Activated CD4-positive, CD25-positive, alpha-beta regulatory T cell (primary cell): ENCODE measurements around the gene ZCRB1.
A peak's percentile ranks its signal among the peaks of the same experiment; 100 is the strongest.
"Not testable (repeated sequence)": the region's sequence is repeated elsewhere in the genome, so short reads cannot be mapped to it uniquely, and the experiment has no call there.

Experiments used
- DNase-seq, 4 experiments: peaks; one replicate each; lab custom pipeline; 2025; lab: John Stamatoyannopoulos, UW

Gene ZCRB1, protein sequence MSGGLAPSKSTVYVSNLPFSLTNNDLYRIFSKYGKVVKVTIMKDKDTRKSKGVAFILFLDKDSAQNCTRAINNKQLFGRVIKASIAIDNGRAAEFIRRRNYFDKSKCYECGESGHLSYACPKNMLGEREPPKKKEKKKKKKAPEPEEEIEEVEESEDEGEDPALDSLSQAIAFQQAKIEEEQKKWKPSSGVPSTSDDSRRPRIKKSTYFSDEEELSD

DNA sequence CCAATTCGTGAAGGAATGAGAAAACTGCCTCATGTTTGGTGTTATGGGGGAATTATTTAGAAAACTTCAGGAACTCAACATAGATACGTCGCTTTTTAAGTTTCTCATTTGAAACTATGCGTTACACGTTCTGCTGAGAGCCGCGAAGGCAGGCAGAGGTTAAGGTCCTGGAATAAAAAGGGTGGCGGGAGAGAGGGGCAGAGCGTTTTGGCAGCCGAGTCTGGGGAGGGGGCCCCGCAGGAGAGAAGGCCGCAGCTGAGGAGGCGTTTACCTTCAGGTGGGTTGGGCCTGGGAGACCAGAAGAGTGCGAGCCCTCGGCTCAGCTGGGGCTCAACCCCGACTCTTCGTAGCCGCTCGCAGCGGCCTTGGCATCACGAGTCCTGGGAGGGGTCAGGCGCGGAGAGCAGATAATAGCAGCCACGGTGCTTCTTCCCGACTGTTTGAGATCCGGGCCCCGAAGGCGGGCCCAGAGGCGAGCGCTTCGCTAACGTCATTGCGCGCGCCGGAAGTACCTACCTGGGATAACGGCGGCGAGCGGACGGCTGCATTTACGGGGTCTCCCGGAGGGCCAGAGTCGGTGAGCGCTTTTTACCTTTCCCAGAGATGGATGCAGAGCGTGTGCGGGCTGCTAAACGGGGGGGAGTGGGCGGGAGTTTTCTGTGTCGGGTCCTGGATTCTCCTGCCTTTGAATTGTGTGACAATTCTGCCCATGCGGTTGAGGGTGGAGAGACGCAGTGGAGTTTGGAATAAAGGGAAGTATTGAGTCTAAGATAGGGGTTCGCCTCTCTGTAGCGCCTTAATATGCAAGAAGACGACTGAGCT is at the start of gene ZCRB1, which contains the start of gene PPHLN1:
Gene ZCRB1 (minus strand): TSS at position 442 of the 822 bp plus-strand sequence. CDS start 1,992 bp downstream, outside the sequence.
Gene PPHLN1 (plus strand): TSS at position 515 of the 822 bp plus-strand sequence. CDS start 9,736 bp downstream, outside the sequence.
- peak; percentile 54 to 66 (median 61) for DNase-seq

DNA sequence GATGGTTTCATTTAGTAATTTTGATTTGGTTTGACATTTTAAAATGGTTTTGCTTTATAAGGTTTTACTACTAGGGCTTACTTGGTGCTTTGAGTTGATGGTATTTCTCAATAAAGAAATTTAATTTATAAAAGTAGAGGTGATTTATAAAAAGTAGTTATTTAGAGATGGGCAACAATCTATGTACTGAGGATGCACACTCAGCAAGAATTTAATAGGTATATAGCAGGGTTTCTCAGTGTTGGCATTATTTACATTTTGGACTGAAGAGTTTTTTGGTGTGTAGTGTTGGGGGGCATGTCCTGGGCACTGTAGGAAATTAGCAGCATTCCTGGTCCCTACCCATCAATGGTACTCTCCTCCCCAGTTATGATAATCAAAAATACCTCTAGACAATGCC is 47.8 kb upstream of the ZCRB1 start:
- DNase-seq = no peak

DNA sequence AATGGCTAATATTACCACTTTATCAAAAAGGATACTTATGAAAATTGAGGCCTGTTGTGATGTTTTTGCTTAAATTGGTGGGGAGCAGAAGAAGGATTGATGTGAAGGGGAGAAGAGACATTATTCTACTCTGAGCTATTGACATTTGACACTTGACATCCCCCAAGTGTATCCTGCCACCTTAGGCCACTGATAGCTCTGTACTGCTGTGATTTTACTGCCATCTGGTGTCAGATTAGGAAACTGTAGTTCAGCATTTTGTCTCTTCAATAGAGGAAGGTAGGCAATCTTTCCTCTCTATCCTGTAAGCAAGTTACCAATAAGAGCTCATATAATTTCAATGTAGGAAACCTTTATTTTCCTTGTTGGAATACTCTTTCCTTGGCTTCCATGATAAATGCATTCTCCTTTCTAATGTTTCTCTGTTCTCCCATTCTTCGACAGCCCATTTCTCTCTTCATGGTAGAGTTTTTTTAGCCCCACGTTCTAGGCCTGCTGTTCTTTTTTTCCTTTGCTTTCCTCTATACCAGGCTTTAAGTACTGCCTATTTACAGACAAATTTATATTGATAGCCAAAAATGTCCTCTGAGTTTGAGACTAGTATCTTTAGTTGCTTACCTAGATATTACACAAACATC is 46.4 kb upstream of the ZCRB1 start:
- no peak for DNase-seq

DNA sequence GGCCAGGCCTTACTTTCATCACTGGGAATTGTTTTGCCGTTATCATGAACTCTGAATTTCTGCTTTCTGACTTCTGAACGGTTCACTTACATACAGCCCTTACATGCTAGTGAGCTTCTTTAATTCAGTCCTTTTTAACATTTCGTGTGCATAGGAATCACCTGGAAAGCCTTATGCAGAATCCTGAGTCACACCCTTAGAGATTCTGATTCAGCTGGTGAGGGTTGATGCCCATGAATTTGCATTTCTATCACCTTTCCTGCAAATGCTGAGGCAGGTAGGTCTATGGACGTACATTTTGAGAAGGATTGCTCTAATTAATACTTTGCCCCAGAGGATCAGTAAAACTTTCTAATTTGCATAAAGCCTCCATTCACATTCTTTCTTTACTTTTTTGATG is 44.1 kb upstream of the ZCRB1 start:
- no peak for DNase-seq

DNA sequence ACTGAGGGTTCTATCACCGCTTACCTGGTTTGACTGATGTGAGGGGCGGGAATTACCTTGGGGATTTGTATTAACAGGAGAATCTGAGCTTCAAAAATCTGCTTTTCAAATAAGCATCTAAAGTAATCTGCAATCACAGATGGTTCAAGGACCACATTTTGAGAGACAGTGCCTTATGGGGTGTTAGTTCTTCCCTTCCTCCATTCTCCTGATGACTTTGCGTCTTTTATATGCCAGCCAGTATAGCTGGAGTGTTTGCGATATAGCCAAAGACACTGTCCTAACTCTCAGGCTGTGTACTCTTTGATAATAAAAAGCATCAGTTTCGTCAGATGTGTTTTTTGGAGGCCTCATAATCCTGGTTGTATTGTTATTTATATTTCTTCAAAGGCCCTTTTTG is 39.6 kb upstream of the ZCRB1 start:
- DNase-seq = no peak

DNA sequence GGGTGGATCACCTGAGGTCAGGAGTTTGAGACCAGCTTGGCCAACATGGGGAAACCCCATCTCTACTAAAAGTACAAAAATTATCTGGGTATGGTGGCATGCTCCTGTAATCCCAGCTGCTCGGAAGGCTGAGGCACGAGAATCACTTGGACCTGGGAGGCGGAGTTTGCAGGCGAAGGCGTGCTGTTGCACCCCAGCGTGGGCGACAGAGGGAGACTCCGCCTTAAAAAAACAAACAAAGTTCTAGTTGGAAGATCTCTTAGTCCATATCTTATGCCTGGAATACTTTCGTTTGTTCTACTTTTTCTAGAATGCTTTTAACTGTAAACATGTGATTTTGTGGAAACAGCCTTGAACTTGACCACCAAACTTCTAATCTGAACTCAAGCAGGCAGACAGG is 38.8 kb upstream of the ZCRB1 start:
- no peak for DNase-seq

DNA sequence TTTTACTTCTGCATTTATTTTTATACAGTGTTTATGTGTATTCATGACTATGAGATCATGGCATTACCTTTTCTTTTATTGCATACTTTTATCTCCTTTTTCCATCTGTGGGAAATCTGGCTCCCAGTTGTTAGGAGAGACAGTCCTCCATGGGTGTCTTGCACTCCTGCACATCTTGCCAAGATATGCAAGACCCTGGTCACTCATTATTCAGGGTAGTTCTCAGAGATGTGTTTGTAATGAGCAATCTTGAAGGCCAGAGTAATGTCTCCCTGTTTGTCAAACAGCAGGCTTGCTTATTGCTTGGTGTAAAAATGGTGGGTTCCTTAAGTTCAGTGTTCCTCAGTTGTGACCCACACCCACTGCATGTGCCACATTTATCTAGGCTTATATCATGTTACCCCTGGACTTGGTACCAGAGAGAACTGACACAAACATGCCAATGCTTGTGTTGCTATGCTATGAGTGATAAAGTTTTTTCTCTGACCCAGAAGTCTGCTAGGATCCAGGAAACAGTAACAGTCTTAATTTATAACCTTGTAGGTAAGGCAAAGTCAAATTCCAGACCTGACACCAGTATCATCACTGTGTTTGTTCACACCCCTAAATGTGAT is 36.9 kb upstream of the ZCRB1 start:
- DNase-seq = no peak

DNA sequence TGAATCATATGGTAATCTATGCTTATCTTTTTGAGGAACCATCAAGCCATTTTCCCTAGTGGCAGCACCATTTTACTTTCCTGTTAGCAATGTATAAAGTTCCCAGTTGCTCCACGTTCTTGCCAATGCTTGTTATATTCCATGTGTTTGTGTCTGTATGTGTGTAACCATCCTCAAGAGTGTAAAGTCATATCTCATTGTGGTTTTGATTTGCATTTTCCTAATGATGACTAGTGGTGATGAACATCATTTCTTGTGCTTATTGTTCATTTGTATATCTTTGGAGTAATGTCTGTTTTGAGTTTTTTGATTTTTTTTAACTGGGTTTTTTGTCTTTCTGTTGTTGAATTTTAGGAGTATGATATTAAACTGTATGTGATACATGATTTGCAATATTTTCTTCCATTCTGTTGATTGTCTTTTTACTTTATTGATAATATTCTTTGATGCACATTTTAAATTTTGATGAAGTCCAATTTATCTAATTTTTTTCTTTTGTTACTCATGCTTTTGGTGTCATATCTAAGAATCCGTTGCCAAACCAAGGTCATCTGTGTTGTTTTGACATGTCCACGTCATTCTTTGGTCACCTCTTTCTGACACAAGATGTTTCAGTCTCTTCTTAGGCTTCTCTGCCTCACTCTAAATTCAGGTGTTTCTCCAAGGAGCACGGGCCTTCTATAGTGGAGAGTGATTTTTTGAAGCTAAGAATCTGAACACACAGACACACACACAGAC is 36.2 kb upstream of the ZCRB1 start:
- no peak for DNase-seq

DNA sequence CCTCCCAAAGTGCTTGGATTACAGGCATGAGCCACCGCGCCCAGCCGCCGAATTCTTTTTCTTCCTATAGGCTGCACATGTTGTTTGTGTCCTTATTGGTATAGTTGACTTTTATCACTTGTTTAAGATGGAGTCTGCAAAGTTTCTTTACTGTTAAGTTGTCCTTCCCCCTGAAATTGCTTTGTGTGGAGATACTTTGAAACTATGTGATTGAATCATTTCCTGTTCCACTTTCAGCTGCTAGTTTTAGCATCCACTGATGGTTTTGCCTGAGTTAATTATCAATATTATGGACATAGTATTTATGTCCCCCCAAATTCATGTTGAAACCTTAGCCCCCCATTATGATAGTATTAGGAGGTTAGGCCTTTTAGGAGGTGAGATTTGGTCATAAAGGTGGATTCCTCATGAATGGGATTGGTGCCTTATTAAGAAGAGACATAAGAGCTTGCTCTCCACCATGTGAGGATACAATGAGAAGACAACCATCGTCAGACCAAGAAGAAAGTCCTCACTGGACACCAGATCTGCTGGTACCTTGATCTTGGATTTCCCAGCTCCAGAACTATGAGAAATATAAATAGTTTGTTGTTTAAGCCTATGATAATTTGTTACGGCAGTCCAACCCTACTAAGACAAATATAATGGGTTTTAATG is 35.0 kb upstream of the ZCRB1 start:
- DNase-seq = no peak

DNA sequence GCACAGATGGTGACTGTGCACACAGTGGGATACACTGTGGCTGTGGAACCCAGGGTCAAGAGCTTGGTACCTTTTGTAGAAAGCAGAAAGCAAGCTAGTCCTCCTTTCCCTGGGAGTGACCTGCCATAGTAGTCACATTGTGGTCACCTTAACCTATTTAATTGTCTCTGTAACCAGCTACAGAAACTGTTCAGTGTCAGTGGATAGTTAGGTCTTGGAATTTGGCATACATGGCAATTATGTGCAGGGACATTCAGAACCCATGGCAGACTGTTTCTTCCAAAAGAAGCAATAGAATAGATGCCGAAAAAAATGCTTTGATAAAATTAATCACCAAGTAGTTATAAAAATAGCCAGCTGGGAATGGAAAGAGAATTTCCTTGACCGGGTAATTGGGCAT is 30.4 kb upstream of the ZCRB1 start:
- no peak for DNase-seq

DNA sequence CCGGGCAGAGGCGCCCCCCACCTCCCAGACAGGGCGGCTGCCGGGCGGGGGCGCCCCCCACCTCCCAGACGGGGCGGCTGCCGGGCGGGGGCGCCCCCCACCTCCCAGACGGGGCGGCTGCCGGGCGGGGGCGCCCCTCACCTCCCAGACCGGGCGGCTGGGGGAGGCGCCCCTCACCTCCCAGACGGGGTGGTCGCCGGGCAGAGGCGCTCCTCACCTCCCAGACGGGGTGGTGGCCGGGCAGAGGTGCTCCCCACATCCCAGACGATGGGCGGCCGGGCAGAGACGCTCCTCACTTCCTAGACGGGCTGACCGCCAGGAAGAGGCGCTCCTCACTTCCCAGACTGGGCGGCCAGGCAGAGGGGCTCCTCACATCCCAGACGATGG is 24.1 kb upstream of the ZCRB1 start:
- not testable (repeated sequence) for DNase-seq

DNA sequence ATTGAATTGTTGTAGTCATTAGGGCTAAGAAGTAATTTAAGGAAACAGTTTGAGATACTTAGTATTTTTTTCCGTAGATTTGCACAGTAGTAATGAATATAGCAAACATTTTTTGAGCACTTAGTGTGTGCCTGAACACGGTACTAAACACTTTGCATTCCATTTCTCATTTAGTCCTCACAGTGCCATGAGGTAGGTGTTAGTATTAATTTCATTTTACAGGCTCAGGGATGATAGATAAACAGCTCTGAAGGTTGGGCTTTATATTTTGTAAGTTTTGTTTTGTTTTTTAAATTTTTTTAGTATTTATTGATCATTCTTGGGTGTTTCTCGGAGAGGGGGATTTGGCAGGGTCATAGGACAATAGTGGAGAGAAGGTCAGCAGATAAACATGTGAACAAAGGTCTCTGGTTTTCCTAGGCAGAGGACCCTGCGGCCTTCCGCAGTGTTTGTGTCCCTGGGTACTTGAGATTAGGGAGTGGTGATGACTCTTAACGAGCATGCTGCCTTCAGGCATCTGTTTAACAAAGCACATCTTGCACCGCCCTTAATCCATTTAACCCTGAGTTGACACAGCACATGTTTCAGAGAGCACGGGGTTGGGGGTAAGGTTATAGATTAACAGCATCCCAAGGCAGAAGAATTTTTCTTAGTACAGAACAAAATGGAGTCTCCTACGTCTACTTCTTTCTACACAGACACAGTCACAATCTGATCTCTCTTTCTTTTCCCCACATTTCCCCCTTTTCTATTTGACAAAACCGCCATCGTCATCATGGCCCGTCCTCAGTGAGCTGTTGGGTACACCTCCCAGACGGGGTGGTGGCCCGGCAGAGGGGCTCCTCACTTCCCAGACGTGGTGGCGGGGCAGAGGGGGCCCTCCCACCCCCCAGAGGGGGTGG is 23.5 kb upstream of the ZCRB1 start:
- DNase-seq = not testable (repeated sequence)

DNA sequence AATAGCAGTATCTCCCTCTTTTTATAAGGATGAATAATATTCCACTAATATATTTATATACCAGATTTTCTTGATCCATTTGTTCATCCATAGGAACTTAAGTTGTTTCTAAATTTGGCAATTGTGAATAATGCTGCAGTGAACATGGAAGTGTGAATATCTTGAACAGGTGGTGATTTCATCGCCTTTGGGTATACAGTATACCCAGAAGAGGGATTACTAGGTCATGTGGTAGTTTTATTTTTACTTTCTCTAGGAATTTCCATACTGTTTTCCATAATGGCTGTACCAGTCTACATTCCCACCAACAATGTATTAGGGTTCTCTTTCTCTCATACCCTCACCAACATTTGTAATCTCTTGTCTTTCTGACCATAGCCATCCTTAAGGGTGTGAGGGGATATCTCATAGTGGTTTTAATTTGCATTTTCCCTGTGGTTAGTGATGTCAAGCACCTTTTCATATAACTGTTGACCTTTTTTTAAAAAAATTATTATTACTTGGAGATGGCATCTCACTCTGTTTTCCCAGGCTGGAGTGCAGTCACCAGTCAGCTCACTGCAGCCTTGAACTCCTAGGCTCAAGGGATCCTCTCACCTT is 20.6 kb upstream of the ZCRB1 start:
- no peak for DNase-seq

DNA sequence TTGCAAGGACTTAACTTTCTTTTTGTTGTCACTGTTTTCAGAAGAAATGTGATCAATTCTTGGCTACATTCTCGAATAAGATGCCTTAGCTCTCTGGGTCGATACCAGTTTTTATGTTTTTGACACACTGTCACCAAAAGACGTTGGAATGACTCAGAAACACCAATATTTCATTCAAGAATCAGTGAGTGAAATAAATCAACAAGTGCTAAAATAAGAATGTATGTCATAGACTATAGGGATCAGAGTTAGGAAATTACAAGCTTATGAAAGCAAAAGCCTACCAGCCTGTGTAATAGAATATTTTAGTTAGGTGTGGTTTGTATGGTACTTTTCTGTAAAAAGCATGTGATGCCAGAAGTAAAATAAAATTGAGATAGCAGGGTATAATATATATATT is 17.8 kb upstream of the ZCRB1 start:
- DNase-seq = no peak

DNA sequence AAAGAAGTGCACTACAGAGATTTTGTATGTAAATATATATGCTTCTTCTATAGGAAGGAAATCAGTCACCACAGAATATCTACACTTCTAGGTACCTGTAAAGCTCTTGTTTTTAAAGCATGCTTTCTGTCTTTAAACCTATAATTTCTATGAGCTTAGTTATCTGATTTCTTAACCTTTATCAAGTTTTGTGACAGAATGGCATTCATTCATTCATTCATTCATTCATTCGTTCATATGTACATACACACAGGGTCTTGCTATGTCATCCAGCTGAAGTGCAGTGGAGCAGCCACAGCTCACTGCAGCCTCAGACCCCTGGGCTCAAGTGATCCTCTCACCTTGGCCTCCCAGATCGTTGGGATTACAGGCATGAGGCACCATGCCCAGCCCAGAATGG is 16.1 kb upstream of the ZCRB1 start:
- DNase-seq = no peak

DNA sequence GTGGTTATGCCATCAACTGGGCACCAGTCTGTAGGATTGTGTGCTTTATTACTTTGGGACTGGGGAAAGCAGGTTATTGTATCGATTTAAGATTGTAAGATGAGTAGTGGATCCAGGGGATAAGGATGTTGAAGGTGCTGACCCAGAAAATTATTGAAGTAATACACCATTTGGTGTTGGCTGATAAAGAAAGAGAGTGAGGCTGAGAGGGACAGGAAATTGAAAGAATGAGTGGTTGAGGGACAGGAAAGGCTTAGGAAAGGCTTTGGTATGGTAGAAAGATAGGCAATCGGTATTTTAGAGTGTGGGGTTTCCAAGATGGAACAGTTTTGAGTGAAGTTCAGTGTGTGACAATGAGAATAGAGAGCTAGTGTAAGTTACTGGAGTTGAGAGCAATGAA is 12.4 kb upstream of the ZCRB1 start:
- DNase-seq = no peak

DNA sequence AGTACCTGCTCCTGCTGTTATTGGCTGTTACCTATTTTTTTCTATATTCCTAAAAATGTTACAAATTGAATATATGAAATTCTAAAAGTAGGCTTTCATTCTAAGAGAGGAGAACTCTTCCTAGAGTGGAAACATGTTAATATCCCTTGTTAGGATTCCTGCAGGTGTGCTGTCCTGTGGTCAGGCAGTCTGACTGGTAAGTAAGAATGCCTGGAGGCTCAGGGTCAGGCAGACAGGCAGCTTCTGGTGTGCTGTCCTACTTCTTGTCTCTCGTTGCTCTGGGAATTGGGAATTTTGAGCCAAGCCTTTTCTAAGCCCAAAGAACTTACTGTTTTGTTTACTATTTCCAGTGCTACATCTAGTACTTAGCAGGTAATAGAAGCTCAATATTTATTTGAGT is 10.4 kb upstream of the ZCRB1 start:
- DNase-seq = no peak

DNA sequence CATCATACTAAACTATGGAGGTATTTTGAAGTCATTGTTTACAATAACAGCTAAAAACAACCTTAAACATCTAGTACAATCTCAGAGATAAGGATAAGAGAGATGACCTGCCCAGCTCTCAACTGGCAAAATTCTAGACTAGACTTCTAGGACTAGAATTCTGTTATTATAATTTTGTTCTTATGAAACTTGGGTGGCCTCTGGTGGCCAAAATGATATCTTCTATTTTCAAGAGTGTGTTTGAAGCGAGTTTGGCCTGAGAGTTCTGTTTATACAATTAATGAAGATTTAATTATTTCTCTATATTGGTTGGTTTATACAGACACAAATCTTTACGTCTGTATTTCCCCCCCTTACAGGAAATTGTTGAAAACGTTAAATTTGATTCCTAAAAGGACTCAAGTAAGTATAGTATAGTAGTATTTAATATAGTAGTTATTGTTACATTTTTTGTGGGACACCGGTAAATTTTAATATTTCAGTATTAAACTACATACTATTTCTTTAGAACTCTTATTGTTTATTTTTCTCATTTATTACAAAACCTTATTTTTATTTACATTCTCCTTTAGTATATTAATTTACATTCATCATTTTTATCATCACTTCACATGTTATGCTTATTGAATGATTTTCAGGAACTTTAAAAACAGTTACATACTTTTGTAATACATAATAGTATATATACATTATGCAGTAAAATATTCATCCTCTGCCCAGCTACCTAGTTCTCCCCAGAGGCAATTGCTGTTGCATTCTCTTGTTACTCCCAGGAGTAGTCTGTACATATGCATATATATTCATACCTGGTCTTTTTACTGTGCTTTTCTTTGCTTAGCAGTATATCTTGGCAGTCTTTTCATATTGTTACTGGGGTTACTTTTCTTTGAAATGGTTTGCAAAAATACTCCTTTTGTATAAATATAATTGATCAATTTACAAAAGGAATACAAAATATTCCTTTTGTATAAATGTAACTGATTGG is 6.7 kb upstream of the ZCRB1 start:
- no peak for DNase-seq

DNA sequence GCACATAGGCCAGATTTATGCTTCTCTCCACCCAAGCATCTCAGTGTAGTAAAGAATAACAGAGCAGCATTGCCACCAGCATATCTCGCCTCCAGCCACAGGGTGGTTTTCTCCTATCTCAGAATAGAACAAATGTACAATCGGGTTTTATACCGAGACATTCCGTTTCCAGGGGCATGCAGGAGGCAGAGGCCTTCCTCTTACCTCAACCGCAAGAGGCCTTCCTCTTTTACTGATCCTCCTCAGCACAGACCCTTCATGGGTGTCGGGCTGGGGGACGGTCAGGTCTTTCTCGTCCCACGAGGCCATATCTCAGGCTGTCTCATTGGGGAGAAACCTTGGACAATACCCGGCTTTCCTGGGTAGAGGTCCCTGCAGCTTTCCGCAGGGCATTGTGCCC is 4.2 kb upstream of the ZCRB1 start:
- DNase-seq = not testable (repeated sequence)
